GM12875 (cell line): ENCODE data around the gene PDE9A.

Source experiments
- H3K4me3 ChIP-seq: one replicate; pipeline ENCODE4 v1.5.1; 2011; ENCODE audit warnings: low read depth, low read length, control low read depth
- CTCF ChIP-seq: IDR thresholded peaks from 2 replicates; pipeline ENCODE4 v1.5.1; 2011; ENCODE audit warnings: low read depth, mild to moderate bottlenecking, control low read depth, inconsistent platforms, low read length, moderate library complexity, borderline replicate concordance; ENCODE audit not compliant: insufficient read depth

Gene PDE9A

GRCh38 chr21:42739061-42739931 lies 85.9 kb downstream of the PDE9A start:
- H3K4me3 ChIP-seq: no peak overlapping the region
- no peak for TF ChIP-seq CTCF

GRCh38 chr21:42740405-42740909 lies 87.0 kb downstream of the PDE9A start:
- TF ChIP-seq CTCF: no peak
- no peak overlapping the region for H3K4me3 ChIP-seq

- H3K4me3 ChIP-seq: no peak overlapping the region
- no peak for TF ChIP-seq CTCF
Measured at GRCh38 chr21:42741066-42741465, 87.6 kb downstream of the PDE9A start.

- TF ChIP-seq CTCF: no peak
- no peak overlapping the region for H3K4me3 ChIP-seq
Measured at GRCh38 chr21:42744520-42745445, 91.4 kb downstream of the PDE9A start.

GRCh38 chr21:42745511-42746239 lies 92.3 kb downstream of the PDE9A start:
- no peak for TF ChIP-seq CTCF
- no peak overlapping the region for H3K4me3 ChIP-seq

GRCh38 chr21:42746240-42746592 lies 92.8 kb downstream of the PDE9A start:
- no peak for TF ChIP-seq CTCF
- H3K4me3 ChIP-seq: no peak overlapping the region
